Testis (tissue), 2 donors: Measurements from ENCODE around the gene TBC1D10B.
"Not testable (repeated sequence)": the region's sequence is repeated elsewhere in the genome, so short reads cannot be mapped to it uniquely, and the experiment has no call there.

Source experiments
- POLR2A ChIP-seq: fragments of 450-650 bp; IDR thresholded peaks from one replicate; pipeline ENCODE4 v1.6.1; 2017; ENCODE audit warnings: antibody characterized with exemption, mild to moderate bottlenecking, moderate library complexity
- TF ChIP-seq, protein P1 (sequence below), 3 experiments: fragments of 450-650 bp in 2 of 3; fragments of 200-600 bp in 1 of 3; sonication (generic) in 1 of 3; IDR thresholded peaks; one replicate each; pipeline ENCODE4 v1.5.1; 2016 to 2019; ENCODE audit warnings: antibody characterized with exemption in 3 of 3, mild to moderate bottlenecking in 2 of 3, moderate library complexity in 1 of 3

DNA sequence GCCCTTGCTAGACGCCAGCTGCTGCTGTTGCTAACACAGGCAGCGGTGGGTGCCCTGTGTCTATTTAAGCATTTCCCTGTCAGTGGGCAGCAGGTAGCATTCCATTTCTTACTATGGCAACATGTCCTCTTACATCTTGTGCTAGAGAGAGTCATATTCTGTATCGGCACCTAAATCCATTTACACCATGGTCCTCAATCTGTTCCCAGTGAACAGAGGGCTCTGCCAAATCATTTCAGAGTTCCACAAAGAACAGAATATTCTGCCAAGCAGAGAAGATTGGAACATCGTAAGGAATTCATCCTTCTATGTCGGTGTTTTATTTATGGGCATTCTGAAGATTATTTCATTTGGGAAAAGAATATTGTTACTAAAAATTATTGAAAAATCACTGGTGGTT, 31.6 kb downstream of the TBC1D10B start:
- TF ChIP-seq, protein P1, sequence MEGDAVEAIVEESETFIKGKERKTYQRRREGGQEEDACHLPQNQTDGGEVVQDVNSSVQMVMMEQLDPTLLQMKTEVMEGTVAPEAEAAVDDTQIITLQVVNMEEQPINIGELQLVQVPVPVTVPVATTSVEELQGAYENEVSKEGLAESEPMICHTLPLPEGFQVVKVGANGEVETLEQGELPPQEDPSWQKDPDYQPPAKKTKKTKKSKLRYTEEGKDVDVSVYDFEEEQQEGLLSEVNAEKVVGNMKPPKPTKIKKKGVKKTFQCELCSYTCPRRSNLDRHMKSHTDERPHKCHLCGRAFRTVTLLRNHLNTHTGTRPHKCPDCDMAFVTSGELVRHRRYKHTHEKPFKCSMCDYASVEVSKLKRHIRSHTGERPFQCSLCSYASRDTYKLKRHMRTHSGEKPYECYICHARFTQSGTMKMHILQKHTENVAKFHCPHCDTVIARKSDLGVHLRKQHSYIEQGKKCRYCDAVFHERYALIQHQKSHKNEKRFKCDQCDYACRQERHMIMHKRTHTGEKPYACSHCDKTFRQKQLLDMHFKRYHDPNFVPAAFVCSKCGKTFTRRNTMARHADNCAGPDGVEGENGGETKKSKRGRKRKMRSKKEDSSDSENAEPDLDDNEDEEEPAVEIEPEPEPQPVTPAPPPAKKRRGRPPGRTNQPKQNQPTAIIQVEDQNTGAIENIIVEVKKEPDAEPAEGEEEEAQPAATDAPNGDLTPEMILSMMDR (IDR thresholded peaks at IDR 0.05), result not testable (repeated sequence)
- TF ChIP-seq POLR2A, result not testable (repeated sequence)
